Measurements from ENCODE around the gene SLC13A2.
"Not testable (repeated sequence)": the region's sequence is repeated elsewhere in the genome, so short reads cannot be mapped to it uniquely, and the experiment has no call there.

Gene SLC13A2

DNA sequence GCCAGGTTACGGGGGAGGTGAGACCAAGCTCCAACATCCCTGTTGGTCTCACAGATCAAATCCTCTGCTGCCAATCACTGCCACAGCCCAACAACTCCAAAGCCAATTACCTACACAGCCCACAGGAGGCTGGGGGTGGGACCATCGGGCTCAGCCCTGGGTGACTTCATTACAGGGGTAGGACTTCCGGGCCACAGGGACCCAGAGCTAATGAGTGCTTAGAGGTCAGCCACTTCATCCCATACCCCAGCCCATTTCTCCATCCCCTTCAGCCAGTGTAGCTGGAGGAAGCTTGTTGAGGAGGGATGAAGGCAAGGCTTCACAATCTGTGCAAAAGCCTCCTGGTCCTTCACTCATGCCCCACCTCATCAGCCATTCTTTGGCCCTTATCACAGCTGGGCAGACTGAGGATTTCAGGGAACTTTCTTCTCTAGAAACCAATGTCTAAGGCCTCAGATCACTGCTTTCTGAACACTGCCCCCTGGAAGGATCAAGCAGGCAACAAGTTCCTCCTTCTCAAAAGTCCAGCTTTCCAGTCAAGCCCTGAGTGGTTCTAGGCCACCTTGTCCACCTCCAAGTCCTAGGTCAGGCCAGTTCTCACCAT, 38.5 kb downstream of the SLC13A2 start:
- in situ Hi-C loops (cut with MboI; ENCODE audit: low sequenced_read_pairs), result no loop called here

DNA sequence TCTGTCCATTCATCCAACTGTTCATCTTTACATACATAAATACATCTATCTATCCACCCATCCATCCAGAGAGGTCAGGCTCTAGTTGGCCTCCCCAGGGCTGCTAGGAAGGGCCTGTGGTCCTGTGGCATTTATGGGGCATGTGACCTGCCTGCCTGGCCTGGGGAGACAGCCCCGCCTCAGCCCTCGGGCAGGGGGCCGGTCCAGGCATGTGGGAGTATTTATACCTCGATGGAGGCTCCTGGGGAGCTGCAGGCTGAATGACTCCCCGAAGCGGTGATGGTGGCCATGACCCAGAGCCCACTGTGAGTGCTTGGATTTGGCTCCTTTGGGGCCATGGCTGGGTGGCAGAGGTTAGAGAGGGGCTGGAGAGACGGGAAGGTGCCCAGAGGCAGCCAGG, 40.0 kb downstream of the SLC13A2 start:
- in situ Hi-C loops (cut with MboI; ENCODE audit: low sequenced_read_pairs), result no loop called here

- in situ Hi-C loops (cut with MboI; ENCODE audit: low sequenced_read_pairs), result no loop called here
Measured at GRCh38 chr17:28514561-28515002, 41.1 kb downstream of the SLC13A2 start.

DNA sequence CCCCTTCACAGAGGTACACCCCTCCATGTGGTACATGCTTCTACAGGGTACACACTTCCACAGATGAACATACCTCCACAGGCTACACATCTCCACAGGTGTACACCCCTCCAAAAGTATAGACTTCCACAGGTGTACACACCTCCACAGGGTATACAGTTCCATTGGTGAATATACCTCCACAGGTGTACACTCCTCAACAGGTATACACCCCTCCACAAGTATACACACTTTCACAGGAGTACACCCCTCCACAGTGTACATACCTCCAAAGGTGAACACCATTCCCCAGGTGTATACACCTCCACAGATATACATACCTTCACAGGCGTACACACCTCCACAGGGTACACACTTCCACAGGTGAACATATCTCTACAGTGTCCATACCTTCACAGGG, 42.1 kb downstream of the SLC13A2 start:
- in situ Hi-C loops (cut with MboI; ENCODE audit: low sequenced_read_pairs), result no loop called here

DNA sequence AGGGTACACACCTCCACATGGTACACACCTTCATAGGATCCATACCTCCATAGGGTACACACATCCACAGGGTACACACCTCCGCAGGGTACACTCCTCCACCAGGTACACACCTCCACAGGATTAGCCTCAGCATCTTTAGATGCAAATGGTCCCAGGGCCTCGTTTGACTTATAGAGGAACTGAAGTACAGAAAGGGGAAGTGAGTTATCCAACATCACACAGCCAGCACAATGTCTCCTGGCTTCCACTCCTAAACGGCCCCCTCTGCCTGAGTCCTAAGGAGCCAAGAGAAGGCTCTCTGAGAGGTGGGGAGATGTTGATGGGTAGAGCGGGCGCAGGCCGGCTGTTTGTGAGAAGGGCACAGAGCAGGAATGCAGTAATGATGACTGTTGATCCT, 44.7 kb downstream of the SLC13A2 start:
- in situ Hi-C loops (cut with MboI; ENCODE audit: low sequenced_read_pairs), result no loop called here

DNA sequence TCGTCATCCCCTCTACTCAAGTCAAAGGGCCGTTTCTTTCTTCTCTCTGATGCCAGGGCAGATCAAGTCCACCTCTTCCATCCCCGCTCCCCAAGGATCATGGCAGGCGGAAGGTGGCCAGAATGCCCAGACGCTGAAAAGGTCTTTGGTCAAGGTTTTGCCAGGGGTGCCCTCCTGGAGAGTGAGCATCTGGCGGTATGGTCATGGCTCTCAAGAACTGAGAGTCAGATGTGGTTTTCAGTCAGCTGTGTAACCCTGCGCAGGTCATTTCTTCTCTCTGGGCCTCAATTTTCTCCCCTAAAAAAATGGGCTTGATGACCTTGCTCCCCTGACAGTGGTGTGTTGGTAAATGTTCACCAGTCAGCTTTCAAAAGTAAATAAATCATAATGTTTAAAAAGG, 45.1 kb downstream of the SLC13A2 start:
- in situ Hi-C loops (cut with MboI; ENCODE audit: low sequenced_read_pairs), result no loop called here

- in situ Hi-C loops (cut with MboI; ENCODE audit: low sequenced_read_pairs), result no loop called here
Measured at GRCh38 chr17:28519236-28519635, 45.8 kb downstream of the SLC13A2 start.

- in situ Hi-C loops (cut with MboI; ENCODE audit: low sequenced_read_pairs), result no loop called here
Measured at GRCh38 chr17:28520687-28521086, 47.2 kb downstream of the SLC13A2 start.

DNA sequence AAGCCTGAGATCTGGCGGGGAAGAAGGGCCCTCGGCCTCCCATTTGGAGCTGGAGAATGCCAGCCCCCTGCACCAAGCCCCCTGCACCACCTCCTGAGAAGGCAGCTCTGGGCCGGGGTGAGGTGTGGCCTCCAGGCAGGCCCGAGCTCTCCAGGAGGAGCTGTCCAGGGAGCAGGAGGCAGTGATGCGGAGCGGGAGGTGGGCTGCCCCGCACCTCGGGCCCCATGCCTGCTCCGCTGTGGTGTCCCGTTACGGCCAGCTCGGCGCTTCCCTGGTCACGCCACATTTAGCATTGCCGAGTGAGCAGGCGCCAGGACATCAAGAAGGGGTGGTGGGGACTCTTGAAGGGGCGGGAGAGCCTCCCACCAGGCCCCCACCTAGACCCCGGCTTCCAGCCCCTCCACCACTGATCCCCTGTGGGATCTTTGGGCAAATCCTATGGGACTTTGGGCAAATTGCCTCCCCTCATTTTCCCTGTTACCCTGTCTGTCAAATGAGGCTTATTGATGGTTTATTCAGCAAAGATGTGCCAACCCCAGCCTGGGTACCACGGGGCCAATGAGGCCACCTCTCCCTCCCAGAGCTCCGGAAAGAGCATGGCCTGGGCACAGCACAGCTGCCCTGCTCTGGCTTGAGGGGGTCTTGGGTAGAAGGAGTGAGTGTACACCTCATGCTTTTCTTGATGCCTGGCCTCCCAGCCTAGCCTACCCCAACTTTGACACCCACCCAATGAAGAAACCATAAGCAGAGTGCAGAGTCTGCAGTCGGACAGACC, 48.1 kb downstream of the SLC13A2 start:
- in situ Hi-C loops (cut with MboI; ENCODE audit: low sequenced_read_pairs), result no loop called here

DNA sequence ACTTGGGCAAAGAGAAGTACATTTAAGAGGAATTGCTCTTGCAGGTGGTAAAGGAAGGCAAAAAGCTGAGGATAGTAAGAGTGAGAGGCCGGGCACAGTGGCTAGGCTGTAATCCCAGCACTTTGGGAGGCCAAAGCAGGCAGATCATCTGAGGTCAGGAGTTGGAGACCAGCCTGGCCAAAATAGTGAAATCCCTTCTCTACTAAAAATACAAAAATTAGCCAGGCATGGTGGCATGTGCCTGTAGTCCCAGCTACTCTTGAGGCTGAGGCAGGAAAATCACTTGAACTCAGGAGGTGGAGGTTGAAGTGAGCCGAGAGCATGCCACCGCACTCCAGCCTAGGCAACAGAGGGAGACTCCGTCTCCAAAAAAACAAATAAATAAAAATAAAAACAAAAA, 48.8 kb downstream of the SLC13A2 start:
- in situ Hi-C loops (cut with MboI; ENCODE audit: low sequenced_read_pairs), result not testable (repeated sequence)

- in situ Hi-C loops (cut with MboI; ENCODE audit: low sequenced_read_pairs), result no loop called here
Measured at GRCh38 chr17:28523186-28523585, 49.7 kb downstream of the SLC13A2 start.

DNA sequence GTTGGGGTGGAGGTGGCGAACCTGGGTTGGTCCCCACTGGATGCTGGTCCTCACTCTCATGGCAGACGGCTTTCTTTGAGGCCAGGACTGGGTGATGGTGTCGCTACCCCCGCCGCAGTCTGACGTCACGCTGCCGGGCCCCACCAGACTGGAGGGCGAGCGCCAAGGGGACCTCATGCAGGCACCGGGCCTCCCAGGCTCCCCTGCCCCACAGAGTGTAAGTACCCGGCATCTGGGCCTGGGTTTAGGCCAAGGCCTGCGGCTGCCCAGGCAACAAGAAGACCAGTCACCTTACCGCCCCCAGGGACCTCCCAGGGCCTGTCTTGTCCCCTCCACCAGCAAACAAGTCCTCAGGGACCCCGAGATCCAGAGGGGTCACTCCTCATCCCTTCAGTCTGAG, 50.4 kb downstream of the SLC13A2 start:
- in situ Hi-C loops (cut with MboI; ENCODE audit: low sequenced_read_pairs), result no loop called here

DNA sequence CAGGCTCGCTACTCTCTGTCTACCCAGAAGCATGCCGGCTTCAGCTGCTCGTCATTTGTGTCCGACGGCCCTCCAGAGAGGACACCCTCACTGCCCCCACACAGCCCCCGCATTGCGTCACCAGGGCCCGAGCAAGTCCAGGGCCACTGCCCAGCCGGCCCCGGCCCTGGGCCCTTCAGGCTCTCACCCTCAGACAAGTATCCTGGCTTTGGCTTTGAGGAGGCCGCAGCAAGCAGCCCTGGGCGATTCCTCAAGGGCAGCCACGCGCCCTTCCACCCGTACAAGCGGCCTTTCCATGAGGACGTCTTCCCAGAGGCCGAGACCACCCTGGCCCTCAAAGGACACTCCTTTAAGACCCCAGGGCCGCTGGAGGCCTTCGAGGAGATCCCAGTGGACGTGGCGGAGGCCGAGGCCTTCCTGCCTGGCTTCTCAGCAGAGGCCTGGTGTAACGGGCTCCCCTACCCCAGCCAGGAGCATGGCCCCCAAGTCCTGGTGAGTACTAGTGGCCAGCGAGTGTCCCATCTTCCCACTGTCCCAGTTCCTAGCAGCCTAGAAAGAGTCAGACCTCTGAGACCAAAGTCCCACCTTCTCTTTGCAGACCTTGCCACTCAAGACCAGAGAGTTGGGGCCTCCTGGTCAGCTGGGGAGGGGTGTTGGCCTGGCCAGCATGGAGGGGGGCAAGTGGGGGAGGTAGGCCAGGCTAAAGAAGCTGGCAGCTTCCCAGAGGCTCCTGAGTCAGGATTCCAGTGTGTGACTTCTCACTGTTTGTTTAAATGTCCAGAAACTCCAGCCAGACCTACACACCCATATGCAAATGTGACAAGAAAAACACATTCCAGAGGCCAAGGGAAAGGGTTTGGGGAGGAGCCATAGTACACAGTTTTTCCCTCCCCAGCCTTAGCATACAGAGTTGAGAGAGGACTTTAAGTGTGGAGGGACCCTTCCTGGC, 51.3 kb downstream of the SLC13A2 start:
- in situ Hi-C loops (cut with MboI; ENCODE audit: low sequenced_read_pairs), result no loop called here

- in situ Hi-C loops (cut with MboI; ENCODE audit: low sequenced_read_pairs), result no loop called here
Measured at GRCh38 chr17:28526381-28526780, 52.9 kb downstream of the SLC13A2 start.

DNA sequence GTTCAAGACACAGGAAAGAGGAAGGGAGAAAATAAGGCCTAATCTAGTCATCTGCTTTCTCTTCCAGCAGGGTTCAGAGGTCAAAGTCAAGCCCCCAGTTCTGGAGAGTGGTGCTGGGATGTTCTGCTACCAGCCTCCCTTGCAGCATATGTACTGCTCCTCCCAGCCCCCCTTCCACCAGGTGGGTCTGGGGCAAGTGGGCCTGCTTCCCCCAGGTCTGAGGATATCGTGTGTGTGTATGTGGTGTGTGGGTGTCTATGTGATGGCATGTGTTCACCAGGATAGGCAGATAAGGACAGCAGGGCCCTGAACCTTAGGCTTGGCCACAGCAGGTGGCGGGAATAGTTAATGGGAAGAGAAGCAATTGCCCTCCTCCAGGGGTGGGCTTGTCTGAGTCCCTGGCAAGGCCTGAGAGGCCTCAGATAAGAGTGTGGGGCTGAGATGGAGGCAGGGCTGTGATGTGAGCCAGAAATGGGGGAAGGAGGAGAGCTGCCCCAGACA, 53.8 kb downstream of the SLC13A2 start:
- in situ Hi-C loops (cut with MboI; ENCODE audit: low sequenced_read_pairs), result no loop called here

DNA sequence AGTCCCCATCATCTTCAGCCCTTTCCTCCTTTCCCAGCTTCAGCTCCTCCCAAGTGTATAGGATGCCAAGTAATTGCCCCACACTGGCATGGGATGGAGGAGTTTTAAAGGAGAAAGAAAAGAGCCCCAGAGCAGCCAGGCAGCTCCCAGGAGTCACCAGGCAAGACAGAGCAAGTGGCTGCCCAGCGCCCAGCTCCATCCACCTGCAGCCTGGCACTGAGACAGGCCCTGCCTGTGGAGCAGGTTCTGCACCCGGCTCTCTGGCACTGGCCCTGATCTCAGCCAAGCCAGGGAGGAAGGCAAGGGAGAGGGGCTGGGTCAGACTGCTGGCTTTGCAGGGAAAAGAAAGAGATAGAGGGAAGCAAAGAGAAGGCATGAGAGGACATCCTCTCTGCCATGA, 54.4 kb downstream of the SLC13A2 start:
- in situ Hi-C loops (cut with MboI; ENCODE audit: low sequenced_read_pairs), result no loop called here

GRCh38 chr17:28528327-28529012, 55.0 kb downstream of the SLC13A2 start:
- in situ Hi-C loops (cut with MboI; ENCODE audit: low sequenced_read_pairs), result no loop called here

DNA sequence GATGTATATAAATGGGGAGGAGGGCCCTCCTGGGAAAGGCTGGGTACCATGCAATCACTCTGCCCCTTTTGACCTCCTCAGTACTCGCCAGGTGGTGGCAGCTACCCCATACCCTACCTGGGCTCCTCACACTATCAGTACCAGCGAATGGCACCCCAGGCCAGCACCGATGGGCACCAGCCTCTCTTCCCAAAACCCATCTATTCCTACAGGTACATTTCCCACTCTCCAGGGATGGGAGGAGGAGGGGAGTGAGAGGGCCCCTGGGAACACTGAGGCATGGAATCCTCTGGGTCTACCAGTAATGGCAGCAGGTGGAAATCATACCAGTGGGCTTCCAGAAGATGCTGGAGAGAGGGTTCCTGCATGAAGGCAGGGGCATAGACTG, 55.6 kb downstream of the SLC13A2 start:
- in situ Hi-C loops (cut with MboI; ENCODE audit: low sequenced_read_pairs), result no loop called here

- in situ Hi-C loops (cut with MboI; ENCODE audit: low sequenced_read_pairs), result loop anchor here (10.0 kb wide), 1 partner anchor 45 kb away; no protein-coding TSS in a partner anchor
Measured at GRCh38 chr17:28530250-28530649, 56.8 kb downstream of the SLC13A2 start.

- in situ Hi-C loops (cut with MboI; ENCODE audit: low sequenced_read_pairs), result loop anchor here (10.0 kb wide), 1 partner anchor 46 kb away; no protein-coding TSS in a partner anchor
Measured at GRCh38 chr17:28530926-28531325, 57.5 kb downstream of the SLC13A2 start.

Data from HL-60/S4 treated with retinoic acid at 250 ng/mL for 4 days and 3 days (cell line).